ENCODE results near the gene TECPR1. TPM values are rescaled to one million over a fixed set of nuclear protein-coding genes. Genes with fewer than 3 reads are reported as not detected.

Gene TECPR1
- total RNA-seq, 1 donor from 2014 or later = 44.0 TPM

DNA sequence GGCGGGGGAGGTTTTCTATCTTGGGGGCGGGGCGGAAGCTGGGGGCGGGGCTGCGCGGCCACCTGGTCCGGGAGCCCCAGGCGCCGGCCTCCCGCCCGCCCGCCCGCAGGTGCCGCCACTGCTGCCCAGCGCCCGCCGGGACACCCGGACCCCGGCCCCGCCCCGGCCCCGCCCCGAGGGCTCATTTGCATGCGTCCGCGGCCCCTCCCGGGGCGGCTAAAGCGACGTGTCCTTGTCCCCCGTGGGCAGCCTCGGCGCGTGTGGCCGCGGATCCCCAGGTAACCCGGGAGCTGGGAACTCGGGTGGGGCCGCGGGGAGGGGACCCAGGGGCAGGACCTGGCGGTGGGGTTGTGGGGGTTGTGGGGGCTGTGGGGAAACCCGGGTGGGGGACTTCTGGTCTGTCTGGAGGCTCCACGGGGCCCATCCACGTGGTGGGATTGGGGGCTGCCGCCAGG, 40.8 kb downstream of the TECPR1 start, which contains the start of gene BHLHA15:
Gene BHLHA15 (plus strand): TSS at position 219 of the 455 bp plus-strand sequence. CDS start 871 bp downstream, outside the sequence.
- DNase-seq (ENCODE audit: low read depth) = no peak
- TF ChIP-seq, protein P1, sequence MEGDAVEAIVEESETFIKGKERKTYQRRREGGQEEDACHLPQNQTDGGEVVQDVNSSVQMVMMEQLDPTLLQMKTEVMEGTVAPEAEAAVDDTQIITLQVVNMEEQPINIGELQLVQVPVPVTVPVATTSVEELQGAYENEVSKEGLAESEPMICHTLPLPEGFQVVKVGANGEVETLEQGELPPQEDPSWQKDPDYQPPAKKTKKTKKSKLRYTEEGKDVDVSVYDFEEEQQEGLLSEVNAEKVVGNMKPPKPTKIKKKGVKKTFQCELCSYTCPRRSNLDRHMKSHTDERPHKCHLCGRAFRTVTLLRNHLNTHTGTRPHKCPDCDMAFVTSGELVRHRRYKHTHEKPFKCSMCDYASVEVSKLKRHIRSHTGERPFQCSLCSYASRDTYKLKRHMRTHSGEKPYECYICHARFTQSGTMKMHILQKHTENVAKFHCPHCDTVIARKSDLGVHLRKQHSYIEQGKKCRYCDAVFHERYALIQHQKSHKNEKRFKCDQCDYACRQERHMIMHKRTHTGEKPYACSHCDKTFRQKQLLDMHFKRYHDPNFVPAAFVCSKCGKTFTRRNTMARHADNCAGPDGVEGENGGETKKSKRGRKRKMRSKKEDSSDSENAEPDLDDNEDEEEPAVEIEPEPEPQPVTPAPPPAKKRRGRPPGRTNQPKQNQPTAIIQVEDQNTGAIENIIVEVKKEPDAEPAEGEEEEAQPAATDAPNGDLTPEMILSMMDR (IDR thresholded peaks at IDR 0.05; ENCODE audit: insufficient read depth, low read length, poor library complexity, severe bottlenecking) = no peak
- no peaks in the 10 kb centered on the region for H3K36me3 ChIP-seq (ENCODE audit: control insufficient read depth, insufficient read depth, low read length)
- H3K27me3 ChIP-seq (ENCODE audit: control insufficient read depth, insufficient read depth, low read length) = no peaks in the 10 kb centered on the region
- peak within 1 kb of the TSS; percentile 34 for H3K4me3 ChIP-seq (ENCODE audit: low read depth, low read length)

- TF ChIP-seq, protein P1 (IDR thresholded peaks at IDR 0.05; ENCODE audit: insufficient read depth, low read length, poor library complexity, severe bottlenecking) = no peak
- H3K4me3 ChIP-seq (ENCODE audit: low read depth, low read length) = peak overlapping the region; percentile 27
- no peaks in the 10 kb centered on the region for H3K27me3 ChIP-seq (ENCODE audit: control insufficient read depth, insufficient read depth, low read length)
- no peak for DNase-seq (ENCODE audit: low read depth)
- H3K36me3 ChIP-seq (ENCODE audit: control insufficient read depth, insufficient read depth, low read length) = no peaks in the 10 kb centered on the region
Measured at GRCh38 chr7:98210513-98211220, 41.4 kb downstream of the TECPR1 start.

DNA sequence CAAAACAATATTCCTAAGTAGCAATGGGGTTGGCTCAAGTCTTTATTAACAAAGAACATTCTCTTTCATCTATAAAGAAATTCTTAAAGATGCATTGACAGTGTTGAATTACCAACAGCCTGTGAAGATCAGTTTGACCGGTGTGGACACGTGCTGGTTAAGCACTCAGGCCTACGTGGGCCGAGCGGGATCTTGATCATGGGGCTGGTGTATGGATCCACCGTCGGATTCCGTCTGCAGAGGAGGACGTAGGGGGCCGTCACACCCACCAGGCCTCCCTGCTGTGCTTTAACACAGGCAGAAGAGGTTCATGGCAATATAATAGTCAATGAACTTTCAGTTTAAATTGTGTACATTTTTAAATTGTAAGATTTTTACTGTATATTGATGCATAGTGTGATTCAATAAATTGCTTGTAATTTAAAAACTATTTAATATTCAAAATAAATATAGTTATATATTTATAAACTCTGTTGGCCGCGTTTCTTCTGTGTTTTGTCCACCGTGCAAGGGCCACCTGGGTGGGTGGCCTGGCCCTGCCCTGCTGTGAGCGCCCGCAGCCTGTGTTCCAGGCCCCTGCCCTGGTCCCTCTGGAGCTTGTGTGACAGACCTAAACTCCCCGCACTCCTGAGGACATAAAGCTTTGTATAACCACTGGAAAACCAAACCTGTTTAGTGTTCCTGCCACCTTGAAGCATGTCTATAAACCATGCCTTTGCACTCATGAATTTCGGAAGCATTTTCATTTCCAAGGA, 42.7 kb downstream of the TECPR1 start:
- no peak overlapping the region for H3K4me3 ChIP-seq (ENCODE audit: low read depth, low read length)
- no peaks in the 10 kb centered on the region for H3K27me3 ChIP-seq (ENCODE audit: control insufficient read depth, insufficient read depth, low read length)
- H3K36me3 ChIP-seq (ENCODE audit: control insufficient read depth, insufficient read depth, low read length) = no peaks in the 10 kb centered on the region
- no peak for DNase-seq (ENCODE audit: low read depth)
- TF ChIP-seq, protein P1 (IDR thresholded peaks at IDR 0.05; ENCODE audit: insufficient read depth, low read length, poor library complexity, severe bottlenecking) = no peak

GRCh38 chr7:98206451-98207330, 45.3 kb downstream of the TECPR1 start:
- Histone ChIP-seq H3K36me3 (ENCODE audit: control insufficient read depth, insufficient read depth, low read length) (no peaks in the 10 kb centered on the region), H3K27me3 (ENCODE audit: control insufficient read depth, insufficient read depth, low read length) (no peaks in the 10 kb centered on the region)
- TF ChIP-seq, protein P1 (IDR thresholded peaks at IDR 0.05; ENCODE audit: insufficient read depth, low read length, poor library complexity, severe bottlenecking) = no peak

GRCh38 chr7:98205162-98205845, 46.7 kb downstream of the TECPR1 start:
- H3K4me3 ChIP-seq (ENCODE audit: low read depth, low read length) = no peak overlapping the region
- H3K27me3 ChIP-seq (ENCODE audit: control insufficient read depth, insufficient read depth, low read length) = no peaks in the 10 kb centered on the region
- no peaks in the 10 kb centered on the region for H3K36me3 ChIP-seq (ENCODE audit: control insufficient read depth, insufficient read depth, low read length)
- TF ChIP-seq, protein P1 (IDR thresholded peaks at IDR 0.05; ENCODE audit: insufficient read depth, low read length, poor library complexity, severe bottlenecking) = no peak
- DNase-seq (ENCODE audit: low read depth) = no peak

More at GRCh38 chr7:98206451-98207330, 45.3 kb downstream of the TECPR1 start:
- no peak for DNase-seq (ENCODE audit: low read depth)
- H3K4me3 ChIP-seq (ENCODE audit: low read depth, low read length) = no peak overlapping the region
